ENCODE data around the gene GRB7.

DNA sequence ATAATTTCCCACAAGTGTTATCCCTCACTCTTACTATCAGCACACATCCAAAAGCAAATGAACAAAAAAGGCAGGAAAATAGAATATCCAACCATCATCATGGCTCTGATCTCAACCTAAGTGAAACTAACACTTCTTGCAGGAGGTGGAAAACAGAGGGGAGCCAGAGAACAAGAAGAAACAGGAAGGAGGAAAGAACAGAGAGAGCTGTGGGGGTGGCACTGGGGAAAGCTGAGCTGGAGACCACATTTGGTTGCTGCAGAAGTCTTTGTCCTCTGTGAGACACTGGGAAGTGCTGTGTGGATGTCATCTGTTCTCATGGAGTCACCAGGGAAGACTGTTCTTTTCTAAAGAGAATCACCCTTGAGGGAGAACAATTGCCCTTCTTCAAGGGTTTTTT, 34.7 kb downstream of the GRB7 start:
- no peak for TF ChIP-seq CTCF (IDR thresholded peaks at IDR 0.05)
- no peak for TF ChIP-seq EP300 (IDR thresholded peaks at IDR 0.05)
- no peak for TF ChIP-seq POLR2A (IDR thresholded peaks at IDR 0.05)
- no peak for TF ChIP-seq POLR2AphosphoS5 (IDR thresholded peaks at IDR 0.05)
